ENCODE data around the gene OXER1. TPM values are rescaled to one million over a fixed set of nuclear protein-coding genes. Genes with fewer than 3 reads are reported as not detected.

The OXER1 gene
- total RNA-seq, 4 donors from 2014 or later: 8.2 to 25.0 (median 14.5) TPM

DNA sequence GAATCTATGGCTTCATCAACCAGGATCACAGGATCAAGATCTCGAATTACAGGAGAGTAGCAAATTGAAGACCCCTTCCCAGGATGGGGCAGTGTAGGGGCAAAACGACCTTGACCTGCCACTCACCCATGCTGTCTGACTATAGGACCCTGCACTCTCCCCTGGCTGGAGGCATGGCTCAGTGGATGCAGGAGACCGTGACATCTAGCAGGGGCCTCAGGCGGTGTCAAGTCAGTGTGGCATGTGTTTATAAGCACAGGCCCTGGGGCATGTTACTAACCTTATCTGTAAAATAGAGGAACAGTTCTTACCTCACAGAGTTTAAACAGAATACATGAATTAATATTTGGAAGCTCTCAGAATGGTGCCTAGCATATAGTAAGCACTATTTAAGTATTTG is 24.9 kb upstream of the OXER1 start:
- Histone ChIP-seq H3K36me3 (no peaks in the 10 kb centered on the region), H3K4me3 (no peak overlapping the region), H3K9me3 (no peaks in the 10 kb centered on the region), H3K27ac (no peak overlapping the region), H3K27me3 (no peaks in the 10 kb centered on the region), H3K4me1 (peaks cover 0 to 8% (median 4%) of the 10 kb centered on the region in 4 donors)
- peak in 1 of 3 donors; percentile 38 for DNase-seq
- no peak for TF ChIP-seq POLR2A (IDR thresholded peaks at IDR 0.05)
- TF ChIP-seq, protein P1, sequence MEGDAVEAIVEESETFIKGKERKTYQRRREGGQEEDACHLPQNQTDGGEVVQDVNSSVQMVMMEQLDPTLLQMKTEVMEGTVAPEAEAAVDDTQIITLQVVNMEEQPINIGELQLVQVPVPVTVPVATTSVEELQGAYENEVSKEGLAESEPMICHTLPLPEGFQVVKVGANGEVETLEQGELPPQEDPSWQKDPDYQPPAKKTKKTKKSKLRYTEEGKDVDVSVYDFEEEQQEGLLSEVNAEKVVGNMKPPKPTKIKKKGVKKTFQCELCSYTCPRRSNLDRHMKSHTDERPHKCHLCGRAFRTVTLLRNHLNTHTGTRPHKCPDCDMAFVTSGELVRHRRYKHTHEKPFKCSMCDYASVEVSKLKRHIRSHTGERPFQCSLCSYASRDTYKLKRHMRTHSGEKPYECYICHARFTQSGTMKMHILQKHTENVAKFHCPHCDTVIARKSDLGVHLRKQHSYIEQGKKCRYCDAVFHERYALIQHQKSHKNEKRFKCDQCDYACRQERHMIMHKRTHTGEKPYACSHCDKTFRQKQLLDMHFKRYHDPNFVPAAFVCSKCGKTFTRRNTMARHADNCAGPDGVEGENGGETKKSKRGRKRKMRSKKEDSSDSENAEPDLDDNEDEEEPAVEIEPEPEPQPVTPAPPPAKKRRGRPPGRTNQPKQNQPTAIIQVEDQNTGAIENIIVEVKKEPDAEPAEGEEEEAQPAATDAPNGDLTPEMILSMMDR (IDR thresholded peaks at IDR 0.05): no peak

- peaks cover 0 to 8% (median 4%) of the 10 kb centered on the region in 4 donors for H3K4me1 ChIP-seq
- no peaks in the 10 kb centered on the region for H3K27me3 ChIP-seq
- TF ChIP-seq, protein P1 (IDR thresholded peaks at IDR 0.05): no peak
- no peak for TF ChIP-seq POLR2A (IDR thresholded peaks at IDR 0.05)
- H3K9me3 ChIP-seq: no peaks in the 10 kb centered on the region
- H3K27ac ChIP-seq: no peak overlapping the region
- DNase-seq: peak in 1 of 3 donors; percentile 24
- H3K36me3 ChIP-seq: peaks cover 0 to 2% (median 0%) of the 10 kb centered on the region in 3 donors
- no peak overlapping the region for H3K4me3 ChIP-seq
Observed at GRCh38 chr2:42788478-42788793, 24.5 kb upstream of the OXER1 start.

DNA sequence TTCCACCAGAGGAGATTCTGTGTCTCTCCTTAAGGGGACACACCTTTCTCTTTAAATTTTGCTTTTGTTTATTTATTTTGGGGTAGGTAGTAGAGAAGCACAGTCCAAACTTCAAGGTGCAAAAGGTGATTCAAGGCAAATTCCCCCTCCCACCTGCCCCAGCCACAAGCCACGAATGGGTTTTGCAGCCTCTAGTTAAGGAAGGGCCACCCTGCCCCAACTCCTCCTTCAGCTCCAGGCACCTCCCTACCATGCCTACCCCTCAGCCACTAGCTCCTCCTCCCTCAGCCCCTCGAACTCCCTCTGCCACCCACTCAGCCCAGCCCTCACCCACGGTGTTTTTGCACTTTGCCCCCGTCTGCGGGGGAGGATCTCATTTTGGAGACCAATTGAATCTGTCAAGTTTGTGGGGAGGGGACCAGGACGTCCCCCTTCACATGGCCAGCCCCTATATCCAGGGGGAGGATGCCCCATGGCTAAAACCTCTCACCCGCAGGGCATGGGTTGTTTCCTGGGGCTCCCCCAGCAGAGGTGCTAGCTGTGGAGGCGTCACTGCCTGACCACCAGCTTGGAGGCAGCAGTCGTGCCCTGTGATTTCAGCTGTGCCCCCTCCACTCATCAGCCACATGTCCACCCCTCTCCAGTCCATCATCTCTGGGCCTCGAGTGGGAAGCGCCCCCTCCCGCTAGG is 24.0 kb upstream of the OXER1 start:
- TF ChIP-seq, protein P1 (IDR thresholded peaks at IDR 0.05): no peak
- TF ChIP-seq POLR2A (IDR thresholded peaks at IDR 0.05): no peak
- Histone ChIP-seq H3K9me3 (no peaks in the 10 kb centered on the region), H3K4me3 (no peak overlapping the region), H3K36me3 (peaks cover 0 to 7% (median 0%) of the 10 kb centered on the region in 3 donors), H3K27me3 (no peaks in the 10 kb centered on the region), H3K27ac (no peak overlapping the region), H3K4me1 (peaks cover 0 to 8% (median 4%) of the 10 kb centered on the region in 4 donors)
- DNase-seq: peak in 1 of 3 donors; percentile 36

DNA sequence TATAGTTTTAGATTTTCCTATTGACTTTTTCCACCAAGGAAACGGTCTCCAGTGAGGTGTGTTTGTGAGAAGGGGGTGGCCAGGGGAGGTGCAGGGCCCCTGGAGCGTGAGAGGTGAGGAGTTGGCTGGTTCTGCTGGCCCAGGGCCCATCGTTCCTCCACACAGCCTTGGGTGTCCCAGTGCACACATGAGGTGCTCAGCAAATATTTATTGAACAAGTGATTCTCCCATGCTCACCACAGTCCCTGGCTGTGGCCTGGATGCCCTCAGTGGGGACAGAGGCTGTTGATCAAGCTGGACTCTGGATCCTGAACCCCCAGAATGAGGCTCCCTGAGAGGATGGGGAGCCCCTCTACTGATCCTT is 23.5 kb upstream of the OXER1 start:
- H3K36me3 ChIP-seq: peaks cover 0 to 13% (median 0%) of the 10 kb centered on the region in 3 donors
- no peak overlapping the region for H3K4me3 ChIP-seq
- H3K4me1 ChIP-seq: peaks cover 0 to 8% (median 4%) of the 10 kb centered on the region in 4 donors
- TF ChIP-seq POLR2A (IDR thresholded peaks at IDR 0.05): no peak
- TF ChIP-seq, protein P1 (IDR thresholded peaks at IDR 0.05): no peak
- no peaks in the 10 kb centered on the region for H3K27me3 ChIP-seq
- no peaks in the 10 kb centered on the region for H3K9me3 ChIP-seq
- no peak overlapping the region for H3K27ac ChIP-seq
- DNase-seq: peak in 1 of 3 donors; percentile 40

DNA sequence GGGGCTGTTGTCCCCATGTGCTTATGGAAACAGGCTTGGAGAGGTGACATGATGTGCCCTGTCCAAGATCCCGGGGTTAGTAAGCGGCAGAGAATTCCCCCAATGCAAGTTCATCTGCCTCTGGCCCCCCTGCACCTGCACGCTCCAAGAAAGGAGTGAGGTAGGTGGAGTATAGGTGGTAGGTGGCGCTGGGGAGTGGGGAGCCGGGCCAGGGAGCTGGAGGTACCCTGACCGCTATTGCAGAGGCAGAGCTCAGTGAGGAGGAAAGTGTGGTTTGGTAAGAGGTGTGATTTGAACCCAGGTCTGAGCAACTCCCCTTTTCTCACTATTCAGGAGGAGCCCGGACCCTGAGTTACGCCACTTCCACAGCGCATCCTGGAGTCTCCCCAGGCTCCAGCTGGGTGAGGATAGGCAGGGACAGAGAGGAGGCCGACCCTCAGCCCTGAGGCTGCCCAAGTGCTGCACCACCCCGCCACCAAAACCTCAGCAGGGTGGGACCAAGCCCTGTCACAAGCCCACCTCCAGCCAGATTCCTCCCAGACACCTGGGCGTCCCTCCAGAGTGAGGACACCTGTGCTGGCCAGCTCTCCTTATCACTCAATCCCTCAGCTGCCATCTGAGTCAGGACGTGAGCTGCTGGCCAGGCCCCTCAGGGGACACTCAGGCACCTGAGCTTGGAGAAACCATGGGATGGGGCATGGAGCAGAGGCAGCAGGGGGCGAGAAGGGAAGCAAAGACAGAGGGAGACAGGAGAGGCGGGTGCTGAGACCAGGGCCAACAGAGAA is 22.8 kb upstream of the OXER1 start:
- peak in 1 of 3 donors; percentile 38 for DNase-seq
- peaks cover 0 to 7% (median 3%) of the 10 kb centered on the region in 4 donors for H3K4me1 ChIP-seq
- no peaks in the 10 kb centered on the region for H3K9me3 ChIP-seq
- peaks cover 0 to 17% (median 0%) of the 10 kb centered on the region in 3 donors for H3K36me3 ChIP-seq
- TF ChIP-seq POLR2A (IDR thresholded peaks at IDR 0.05): no peak
- TF ChIP-seq, protein P1 (IDR thresholded peaks at IDR 0.05): no peak
- no peak overlapping the region for H3K4me3 ChIP-seq
- no peak overlapping the region for H3K27ac ChIP-seq
- no peaks in the 10 kb centered on the region for H3K27me3 ChIP-seq
